ENCODE data around the gene BSPRY. TPM values are rescaled to one million over a fixed set of nuclear protein-coding genes. Genes with fewer than 3 reads are reported as not detected.
A peak's percentile ranks its signal among the peaks of the same experiment; 100 is the strongest.

BSPRY gene
- total and polyA plus RNA-seq, 2 of the 13 experiments (the other 11 are each of a cell fraction or from before 2014, with no cell fraction given): 0.09 to 0.26 TPM

- TF ChIP-seq NONO (IDR thresholded peaks at IDR 0.05) (no peak), NONO (CRISPR knock-in tag; conservative IDR thresholded peaks at IDR 0.05) (peak; percentile 98), U2AF1 (optimal IDR thresholded peaks at IDR 0.05; ENCODE audit: low read depth, low read length) (no peak), RFXANK (CRISPR knock-in tag; IDR thresholded peaks at IDR 0.05) (0 out of 2 replicates have a peak, but pooled peaks have one; percentile 52), ZHX2 (IDR thresholded peaks at IDR 0.05; ENCODE audit: low read depth) (peak; percentile 75; the same call in 1 of the 2 replicates), ZHX2 (CRISPR knock-in tag; IDR thresholded peaks at IDR 0.05; ENCODE audit: borderline replicate concordance) (no peak), KMT2B (CRISPR knock-in tag; IDR thresholded peaks at IDR 0.05) (peak; percentile 96), KLF9 (CRISPR knock-in tag; IDR thresholded peaks at IDR 0.05; ENCODE audit: low read depth) (no peak), ZNF343 (CRISPR knock-in tag; IDR thresholded peaks at IDR 0.05) (peak; percentile 86; the same call in 1 of the 2 replicates), SP4 (CRISPR knock-in tag; IDR thresholded peaks at IDR 0.05) (peak; percentile 84), ZNF672 (CRISPR knock-in tag; IDR thresholded peaks at IDR 0.05) (no peak), NAIF1 (CRISPR knock-in tag; IDR thresholded peaks at IDR 0.05; ENCODE audit: borderline replicate concordance) (peak; percentile 88; the same call in 1 of the 2 replicates), ZSCAN25 (CRISPR knock-in tag; IDR thresholded peaks at IDR 0.05) (no peak), FOXA1 (IDR thresholded peaks at IDR 0.05) (no peak), FOXA1 (CRISPR knock-in tag; IDR thresholded peaks at IDR 0.05) (peak; percentile 22; the same call in 1 of the 2 replicates)
- TF ChIP-seq, protein P1, sequence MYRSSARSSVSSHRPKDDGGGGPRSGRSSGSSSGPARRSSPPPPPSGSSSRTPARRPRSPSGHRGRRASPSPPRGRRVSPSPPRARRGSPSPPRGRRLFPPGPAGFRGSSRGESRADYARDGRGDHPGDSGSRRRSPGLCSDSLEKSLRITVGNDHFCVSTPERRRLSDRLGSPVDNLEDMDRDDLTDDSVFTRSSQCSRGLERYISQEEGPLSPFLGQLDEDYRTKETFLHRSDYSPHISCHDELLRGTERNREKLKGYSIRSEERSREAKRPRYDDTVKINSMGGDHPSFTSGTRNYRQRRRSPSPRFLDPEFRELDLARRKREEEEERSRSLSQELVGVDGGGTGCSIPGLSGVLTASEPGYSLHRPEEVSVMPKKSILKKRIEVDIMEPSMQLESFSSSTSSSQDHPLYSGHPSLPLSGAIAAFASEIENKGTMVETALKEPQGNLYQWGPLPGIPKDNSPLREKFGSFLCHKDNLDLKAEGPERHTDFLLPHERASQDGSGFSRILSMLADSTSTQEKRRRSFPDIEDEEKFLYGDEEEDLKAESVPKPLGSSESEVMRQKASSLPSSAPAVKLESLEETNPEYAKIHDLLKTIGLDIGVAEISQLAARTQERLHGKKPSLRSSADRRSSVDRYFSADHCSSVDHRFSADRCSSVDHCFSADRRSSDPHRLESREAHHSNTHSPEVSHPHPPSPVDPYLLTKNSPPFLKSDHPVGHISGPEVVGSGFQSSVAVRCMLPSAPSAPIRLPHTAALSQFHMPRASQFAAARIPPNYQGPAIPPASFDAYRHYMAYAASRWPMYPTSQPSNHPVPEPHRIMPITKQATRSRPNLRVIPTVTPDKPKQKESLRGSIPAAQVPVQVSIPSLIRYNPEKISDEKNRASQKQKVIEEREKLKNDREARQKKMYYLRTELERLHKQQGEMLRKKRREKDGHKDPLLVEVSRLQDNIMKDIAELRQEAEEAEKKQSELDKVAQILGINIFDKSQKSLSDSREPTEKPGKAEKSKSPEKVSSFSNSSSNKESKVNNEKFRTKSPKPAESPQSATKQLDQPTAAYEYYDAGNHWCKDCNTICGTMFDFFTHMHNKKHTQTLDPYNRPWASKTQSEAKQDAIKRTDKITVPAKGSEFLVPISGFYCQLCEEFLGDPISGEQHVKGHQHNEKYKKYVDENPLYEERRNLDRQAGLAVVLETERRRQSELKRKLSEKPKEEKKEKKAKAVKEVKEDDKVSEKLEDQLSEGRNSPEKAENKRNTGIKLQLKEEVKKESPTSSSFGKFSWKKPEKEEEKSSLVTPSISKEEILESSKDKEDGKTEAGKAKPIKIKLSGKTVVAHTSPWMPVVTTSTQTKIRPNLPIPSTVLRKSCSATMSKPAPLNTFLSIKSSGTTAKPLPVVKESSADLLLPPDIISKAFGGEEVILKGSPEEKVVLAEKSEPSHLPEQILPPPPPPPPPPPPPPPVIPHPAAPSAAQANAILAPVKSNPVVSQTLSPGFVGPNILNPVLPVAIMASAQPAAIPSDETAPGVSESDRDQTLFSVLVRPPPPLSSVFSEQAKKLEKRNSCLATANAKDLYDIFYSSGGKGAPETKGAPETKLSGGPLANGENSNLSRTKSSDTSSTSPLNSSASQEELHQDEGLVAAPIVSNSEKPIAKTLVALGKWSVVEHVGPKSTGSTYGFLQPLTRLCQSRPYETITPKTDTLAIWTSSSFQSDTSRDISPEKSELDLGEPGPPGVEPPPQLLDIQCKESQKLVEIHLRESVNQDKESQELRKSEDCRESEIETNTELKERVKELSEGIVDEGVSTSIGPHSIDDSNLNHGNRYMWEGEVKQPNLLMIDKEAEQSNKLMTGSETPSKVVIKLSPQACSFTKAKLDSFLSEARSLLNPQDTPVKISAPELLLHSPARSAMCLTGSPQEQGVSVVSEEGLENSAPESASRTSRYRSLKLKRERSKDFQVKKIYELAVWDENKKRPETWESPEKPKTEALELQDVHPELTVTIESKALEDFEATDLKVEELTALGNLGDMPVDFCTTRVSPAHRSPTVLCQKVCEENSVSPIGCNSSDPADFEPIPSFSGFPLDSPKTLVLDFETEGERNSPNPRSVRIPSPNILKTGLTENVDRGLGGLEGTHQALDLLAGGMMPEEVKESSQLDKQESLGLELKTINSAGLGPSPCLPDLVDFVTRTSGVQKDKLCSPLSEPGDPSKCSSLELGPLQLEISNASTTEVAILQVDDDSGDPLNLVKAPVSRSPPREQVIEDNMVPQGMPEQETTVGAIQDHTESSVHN (CRISPR knock-in tag; IDR thresholded peaks at IDR 0.05): peak; percentile 55; the same call in 1 of the 2 replicates
These were observed 61.0 kb downstream of the BSPRY start, which contains the start of the genes C9orf43 and POLE3 (continued) for GRCh38 chr9:113410207-113410864.
